ENCODE data around the gene SLC9C2.
A peak's percentile ranks its signal among the peaks of the same experiment; 100 is the strongest.
"Not testable (repeated sequence)": the region's sequence is repeated elsewhere in the genome, so short reads cannot be mapped to it uniquely, and the experiment has no call there.

SLC9C2 gene

DNA sequence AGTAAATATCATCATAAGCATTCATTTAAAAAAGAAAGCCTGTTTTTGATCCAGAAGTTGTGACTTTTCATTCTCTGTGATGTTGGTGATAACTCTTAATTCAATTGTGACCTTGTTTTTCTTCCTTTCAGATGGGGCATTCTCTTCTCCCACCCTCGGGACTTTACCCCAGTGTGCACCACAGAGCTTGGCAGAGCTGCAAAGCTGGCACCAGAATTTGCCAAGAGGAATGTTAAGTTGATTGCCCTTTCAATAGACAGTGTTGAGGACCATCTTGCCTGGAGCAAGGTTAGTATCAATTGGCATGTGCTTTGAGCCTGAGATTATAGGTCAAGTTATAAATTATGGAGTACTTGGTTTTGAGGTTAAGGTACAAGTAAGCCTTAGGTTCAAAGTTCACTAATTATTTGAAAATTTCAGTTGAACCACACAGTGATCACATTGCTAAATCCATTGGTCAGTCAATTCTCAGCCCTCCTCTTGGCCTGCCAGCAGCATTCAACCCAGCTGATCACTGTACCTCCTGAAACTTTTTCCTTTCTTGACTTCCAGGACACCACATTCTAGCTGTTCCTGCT is 121.6 kb downstream of the SLC9C2 start:
- DNase-seq (ENCODE audit: low spot score): no peak

DNA sequence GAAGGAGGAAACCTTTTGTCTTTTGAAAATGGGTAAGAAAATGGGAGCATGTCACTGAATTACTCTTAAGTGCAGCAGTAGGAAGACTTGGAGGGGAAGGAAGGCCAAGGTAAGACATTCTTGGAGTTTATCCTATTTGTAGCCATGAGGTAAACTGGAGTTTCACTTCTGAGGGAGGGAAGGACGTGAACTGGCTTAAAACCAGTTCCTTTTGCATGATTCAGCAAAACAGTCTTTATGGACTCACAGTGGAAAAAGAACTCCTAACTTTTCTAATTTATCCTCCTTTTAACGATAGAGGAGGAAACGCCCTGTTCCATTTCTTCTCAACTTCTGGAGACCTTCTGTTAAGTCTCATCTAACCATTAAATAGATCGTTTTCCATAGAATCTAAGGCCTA is 123.2 kb downstream of the SLC9C2 start:
- DNase-seq (ENCODE audit: low spot score): no peak

DNA sequence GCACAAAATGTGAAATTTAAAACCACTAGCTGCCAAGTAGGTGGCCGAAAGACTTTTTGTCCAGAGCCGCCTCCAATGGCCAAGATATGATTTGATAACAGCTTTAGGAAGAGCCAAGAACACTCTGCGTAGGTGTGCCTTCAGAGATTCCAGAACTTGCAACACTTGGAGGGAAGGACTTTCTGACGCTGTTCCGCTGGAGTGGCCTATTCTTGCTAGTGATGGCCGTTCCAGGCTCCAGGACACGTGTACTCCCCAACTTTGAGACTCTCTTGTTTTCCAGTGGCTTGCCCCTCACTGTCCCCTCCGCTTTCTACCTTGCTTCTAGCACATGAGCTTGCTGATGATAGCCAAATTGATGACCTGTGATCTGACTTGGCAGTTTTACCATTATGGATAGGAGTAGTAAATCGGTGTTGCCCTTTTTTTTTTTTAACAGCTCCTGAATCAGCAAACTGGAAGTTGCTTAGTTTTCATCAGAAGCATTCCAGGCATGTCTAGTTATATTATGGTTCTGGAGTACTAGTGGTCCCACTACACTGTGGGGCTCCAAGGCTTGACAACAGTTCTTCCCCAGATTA is 124.7 kb downstream of the SLC9C2 start:
- peak; percentile 54 for DNase-seq (ENCODE audit: low spot score)

- peak; percentile 83 for DNase-seq (ENCODE audit: low spot score)
Measured at GRCh38 chr1:173477286-173478093, 125.4 kb downstream of the SLC9C2 start, which contains the start of gene PRDX6. PRDX6 (plus strand) TSS chr1:173477335; CDS start chr1:173477398, 63 bp downstream.

- DNase-seq (ENCODE audit: low spot score): peak; percentile 94
Measured at GRCh38 chr1:173476665-173477285, 126.1 kb downstream of the SLC9C2 start.

GRCh38 chr1:173476197-173476664 is 126.6 kb downstream of the SLC9C2 start:
- DNase-seq (ENCODE audit: low spot score): no peak

- DNase-seq (ENCODE audit: low spot score): no peak
Measured at GRCh38 chr1:173475564-173476196, 127.2 kb downstream of the SLC9C2 start.

GRCh38 chr1:173474780-173475421 is 128.0 kb downstream of the SLC9C2 start:
- DNase-seq (ENCODE audit: low spot score): not testable (repeated sequence)

GRCh38 chr1:173474097-173474779 is 128.6 kb downstream of the SLC9C2 start:
- no peak for DNase-seq (ENCODE audit: low spot score)

DNA sequence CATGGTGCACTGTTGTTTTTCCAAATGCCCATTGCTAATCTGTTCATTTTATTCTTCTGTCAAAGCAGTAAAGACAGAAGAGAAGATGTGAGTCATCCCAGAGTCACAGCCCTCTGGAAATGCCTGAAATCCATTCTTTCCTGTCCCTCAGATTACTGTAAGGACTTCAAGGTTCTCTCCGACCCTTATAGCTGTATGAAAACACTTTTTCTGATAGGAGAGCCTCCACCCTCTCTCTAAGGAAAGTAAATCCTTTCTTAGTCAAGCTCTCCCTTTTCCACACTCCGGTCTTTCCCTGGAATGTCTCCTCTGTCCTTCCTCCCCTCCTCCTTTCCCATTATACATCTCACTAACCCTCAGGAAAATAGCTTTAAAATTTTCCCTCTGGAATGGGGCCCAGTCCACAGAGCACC is 129.3 kb downstream of the SLC9C2 start:
- DNase-seq (ENCODE audit: low spot score): no peak

- DNase-seq (ENCODE audit: low spot score): no peak
Measured at GRCh38 chr1:173470608-173471007, 132.3 kb downstream of the SLC9C2 start.

GRCh38 chr1:173469656-173470055 is 133.2 kb downstream of the SLC9C2 start:
- no peak for DNase-seq (ENCODE audit: low spot score)

GRCh38 chr1:173467426-173467825 is 135.4 kb downstream of the SLC9C2 start:
- no peak for DNase-seq (ENCODE audit: low spot score)

- DNase-seq (ENCODE audit: low spot score): not testable (repeated sequence)
Measured at GRCh38 chr1:173464185-173464584, 138.7 kb downstream of the SLC9C2 start.

GRCh38 chr1:173462666-173463065 is 140.2 kb downstream of the SLC9C2 start:
- not testable (repeated sequence) for DNase-seq (ENCODE audit: low spot score)

- no peak for DNase-seq (ENCODE audit: low spot score)
Measured at GRCh38 chr1:173459885-173460284, 143.0 kb downstream of the SLC9C2 start.

DNA sequence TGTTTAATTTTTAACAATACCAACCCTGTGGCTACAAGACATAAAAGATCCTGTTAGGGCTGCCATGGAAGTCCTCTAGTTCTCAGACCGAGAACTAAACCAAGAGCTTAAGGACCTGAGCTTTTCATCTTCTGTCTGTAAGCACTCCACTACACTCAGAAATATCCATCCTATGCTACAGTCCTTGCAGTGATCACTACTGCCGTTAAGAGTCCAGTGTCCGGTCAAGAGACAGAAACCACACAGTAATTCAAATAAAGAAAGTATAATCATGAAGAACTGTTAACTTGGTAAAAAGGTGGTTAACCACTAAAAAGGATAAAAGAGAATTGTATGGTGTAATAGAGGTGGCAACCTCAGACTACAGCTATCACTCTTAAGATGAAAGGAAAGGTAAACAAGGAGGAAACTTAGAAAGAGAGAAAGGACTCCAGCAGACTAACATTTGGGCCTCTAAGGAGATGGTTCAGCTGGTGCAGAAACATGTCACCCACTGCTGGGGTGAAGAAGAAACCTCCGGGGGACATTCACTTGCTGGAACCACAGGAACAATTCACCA is 147.8 kb downstream of the SLC9C2 start:
- peak; percentile 14 for DNase-seq (ENCODE audit: low spot score)

DNA sequence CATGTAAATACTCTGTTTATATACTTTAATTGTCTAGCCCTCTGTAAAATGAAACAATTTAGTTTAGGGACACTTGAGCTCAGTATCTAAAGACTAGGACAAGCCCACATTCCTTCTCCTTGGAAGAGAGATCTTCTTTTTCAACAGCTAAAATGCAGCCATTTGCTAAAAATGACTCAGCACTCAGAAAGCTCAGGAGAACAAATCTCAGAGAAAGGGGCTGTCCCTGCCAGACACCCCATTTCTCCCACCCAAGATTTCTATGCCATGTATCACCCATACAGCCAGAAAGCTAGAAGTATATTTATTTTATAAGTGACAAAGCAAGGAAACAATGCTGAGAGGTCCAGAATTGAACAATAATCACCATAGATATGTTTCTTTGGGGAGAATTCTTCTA is 148.9 kb downstream of the SLC9C2 start:
- DNase-seq (ENCODE audit: low spot score): no peak

GRCh38 chr1:173451981-173452380 is 150.9 kb downstream of the SLC9C2 start:
- no peak for DNase-seq (ENCODE audit: low spot score)
